HG03175 (cell line): ENCODE data around the gene PAPPA.

Source experiments
- ATAC-seq: cut with Tn5 transposase; IDR thresholded peaks from one replicate; pipeline ENCODE4 v1.9.1; 2021; ENCODE audit warnings: mild to moderate bottlenecking, moderate library complexity; ENCODE audit not compliant: unreplicated experiment

Gene PAPPA

DNA sequence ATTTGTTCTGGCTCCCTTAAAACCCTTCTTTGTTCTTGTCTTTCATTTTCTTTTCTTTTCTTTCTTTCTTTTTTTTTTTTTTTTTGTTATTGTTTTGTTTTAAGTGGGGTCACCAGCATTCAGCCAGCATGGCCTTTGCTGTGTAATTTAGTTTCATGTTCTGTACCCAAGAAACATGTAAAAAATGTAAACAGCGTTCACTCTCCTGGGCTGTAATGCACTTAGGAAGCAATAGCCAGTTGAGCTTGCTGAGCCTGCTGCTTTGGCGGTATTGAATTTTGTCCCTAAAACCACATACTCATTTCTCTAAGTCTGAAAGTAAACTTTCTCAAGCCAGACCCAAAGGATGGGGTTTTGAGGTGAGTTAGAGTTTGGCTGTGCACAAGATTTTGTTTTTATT, 158.6 kb downstream of the PAPPA start:
- ATAC-seq = no peak

GRCh38 chr9:116313638-116314037, 160.0 kb downstream of the PAPPA start:
- ATAC-seq = no peak

DNA sequence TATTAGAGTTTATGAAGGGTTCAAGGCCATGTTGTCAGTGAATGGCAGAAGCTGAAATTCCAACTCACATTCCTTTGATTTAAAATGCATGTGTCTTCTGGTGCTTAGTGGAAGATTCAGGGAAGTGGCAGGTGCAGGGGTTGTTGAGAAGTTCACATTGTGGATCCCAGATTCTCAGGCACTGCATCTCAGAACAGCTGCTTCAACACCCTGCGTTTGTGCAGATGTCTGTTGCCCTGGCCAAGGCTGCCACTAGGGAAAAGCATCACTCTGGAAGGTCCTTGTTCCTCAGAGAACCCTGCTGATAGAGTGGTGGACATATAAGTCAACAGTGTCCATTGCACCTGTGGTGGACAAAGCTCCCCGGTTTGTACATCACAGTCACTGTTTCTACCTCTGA, 162.7 kb downstream of the PAPPA start:
- no peak for ATAC-seq

DNA sequence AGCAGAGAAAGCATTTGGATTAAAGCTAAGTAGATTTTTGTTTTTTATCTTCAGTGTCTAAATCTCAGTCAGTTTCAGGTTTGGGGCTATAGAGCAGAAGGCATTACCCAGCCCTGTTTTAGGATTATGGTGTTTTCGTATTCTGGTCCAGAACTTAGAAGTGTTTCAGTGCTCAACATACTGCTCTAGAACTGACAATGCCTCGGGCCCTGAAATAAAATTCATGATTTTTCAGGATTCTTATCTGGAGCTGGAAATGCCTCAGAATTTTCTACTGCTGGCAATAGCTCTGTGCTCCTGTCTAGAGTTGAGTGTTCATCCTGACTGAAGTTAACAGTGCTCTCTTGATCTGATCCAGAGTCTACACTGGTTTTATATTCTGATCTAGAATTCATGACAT, 163.9 kb downstream of the PAPPA start:
- ATAC-seq = no peak

DNA sequence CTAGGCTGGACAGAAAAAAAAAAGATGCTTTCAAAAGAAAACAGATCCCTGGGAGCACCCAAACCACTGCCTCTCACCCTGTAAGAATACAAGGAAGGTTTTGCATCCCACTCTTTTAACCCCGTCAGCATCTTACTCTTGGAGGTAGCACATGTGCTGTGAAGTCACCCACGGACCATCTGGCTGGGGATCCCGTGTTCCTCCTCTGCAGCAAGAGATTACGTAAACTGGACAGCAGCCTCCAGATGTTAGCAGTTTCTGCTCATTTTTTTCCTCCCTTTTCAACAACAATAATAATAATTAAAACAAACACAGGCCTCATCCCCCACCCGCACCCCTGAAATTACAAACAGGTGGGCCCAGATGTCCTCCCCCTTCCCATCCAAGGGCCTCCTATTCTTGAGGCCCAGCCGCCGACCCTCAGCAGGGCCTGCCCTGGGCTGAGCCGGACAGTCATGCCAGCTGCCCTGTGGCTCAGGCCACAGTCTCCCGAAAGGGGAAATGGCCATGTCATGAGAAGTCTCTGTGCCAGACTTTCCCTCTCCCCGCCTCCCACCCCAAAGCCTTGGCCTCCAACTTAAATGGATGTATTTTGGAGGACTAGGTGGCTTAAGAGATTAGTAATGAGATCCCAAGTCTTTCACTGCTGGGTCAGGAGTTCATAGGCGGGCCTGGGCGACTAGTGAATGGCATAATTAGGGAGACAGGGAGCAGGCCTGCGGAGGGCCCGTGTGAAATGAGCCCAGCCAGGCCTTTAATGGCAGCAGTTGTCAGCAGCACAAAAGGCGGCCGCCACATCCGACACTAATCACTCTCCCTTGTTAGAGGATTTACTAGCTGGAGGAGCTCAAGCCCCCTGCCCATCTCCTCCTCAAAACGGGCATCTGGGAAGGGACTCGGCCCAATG, 165.1 kb downstream of the PAPPA start:
- no peak for ATAC-seq

DNA sequence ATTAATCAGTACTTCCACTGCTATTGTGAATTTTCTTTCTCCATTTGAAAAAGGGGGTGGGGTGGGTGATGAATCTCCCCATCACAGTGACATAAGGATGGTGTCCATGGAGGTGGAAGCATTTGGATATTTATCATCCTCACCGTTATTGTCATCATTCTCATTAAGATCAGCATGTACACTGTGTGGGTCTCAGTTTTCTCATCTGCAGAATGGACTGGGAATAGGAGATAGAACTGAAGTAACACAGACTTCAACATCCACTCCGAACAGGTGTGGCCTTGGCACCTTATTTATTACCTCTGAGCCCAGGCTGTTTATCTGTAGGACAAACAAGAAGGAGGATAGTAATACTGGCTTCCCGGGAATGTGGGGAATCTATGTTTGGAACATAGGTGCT, 165.9 kb downstream of the PAPPA start:
- ATAC-seq = no peak

- ATAC-seq = no peak
These were observed 166.7 kb downstream of the PAPPA start for GRCh38 chr9:116320290-116320689.

GRCh38 chr9:116322521-116322920, 168.9 kb downstream of the PAPPA start:
- no peak for ATAC-seq

- no peak for ATAC-seq
These were observed 169.4 kb downstream of the PAPPA start for GRCh38 chr9:116323012-116323411.

GRCh38 chr9:116323571-116323970, 170.0 kb downstream of the PAPPA start:
- no peak for ATAC-seq

DNA sequence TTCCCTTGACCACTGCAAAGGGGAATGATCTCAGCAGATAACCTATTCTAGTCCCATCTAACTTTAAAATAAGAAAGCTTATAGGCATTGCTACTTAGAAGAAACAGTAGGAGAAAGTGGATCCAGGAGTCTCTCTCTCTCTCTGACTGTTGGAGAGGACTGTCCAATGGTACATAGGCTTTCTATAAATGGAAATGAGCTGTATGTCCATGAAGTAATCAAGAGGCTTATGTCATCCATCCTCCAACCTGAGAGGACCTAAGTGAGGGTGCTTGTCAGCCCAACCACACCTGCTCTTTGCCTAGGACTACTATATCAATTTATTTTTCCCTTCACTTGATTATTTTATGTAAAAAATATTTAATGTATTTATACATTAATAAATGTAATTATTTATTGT, 172.3 kb downstream of the PAPPA start:
- ATAC-seq = no peak

DNA sequence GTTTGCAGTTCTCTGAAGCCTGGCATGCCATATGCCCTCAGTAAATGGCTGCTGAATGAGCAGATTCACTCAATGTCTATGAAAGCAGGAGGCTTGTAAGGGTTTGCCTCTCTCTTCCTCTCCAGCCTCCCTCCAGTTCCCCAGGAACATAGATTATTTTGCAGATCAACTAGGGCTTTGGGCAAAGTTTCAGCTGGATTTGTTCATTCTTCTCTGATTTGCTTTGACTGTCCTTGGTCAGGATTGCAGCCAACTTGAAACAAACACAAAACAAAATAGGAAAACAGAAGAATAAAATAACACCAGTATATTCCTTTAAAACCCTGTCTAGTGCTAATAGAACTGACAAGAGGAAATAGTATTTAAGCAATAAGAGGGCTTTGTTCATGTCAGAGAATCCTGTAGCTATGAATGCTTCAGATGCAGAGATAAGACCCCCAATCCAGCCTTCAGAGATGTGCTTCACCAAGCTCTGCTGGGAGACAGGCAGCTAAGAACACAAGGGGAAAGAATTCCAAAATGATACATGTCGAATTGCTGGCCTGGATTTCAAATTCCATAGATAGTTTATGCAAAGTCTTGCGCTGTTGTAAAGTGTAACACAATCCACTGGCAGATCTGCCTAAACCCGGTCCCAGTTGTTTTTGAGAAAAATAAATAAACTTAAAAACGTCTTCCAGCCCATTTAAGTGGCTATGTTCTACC, 174.3 kb downstream of the PAPPA start:
- no peak for ATAC-seq

DNA sequence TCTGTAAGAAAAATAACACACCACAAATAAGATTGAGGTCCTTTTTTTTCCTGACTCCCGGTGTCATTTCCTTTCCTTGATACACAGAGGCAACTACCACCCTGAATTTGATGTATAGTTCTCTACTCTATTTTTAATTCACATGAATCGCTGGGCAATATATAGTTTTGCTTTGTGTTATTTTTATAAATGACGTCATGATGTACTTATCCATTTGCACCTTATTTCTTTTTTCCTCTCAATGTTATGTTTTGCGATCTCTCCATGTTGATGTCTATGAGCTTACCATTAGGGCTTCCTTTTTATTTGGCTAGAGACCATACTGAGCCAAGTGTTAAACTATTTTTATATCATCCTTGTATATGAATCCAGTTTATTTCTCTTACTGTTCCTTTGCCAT, 175.9 kb downstream of the PAPPA start:
- no peak for ATAC-seq

GRCh38 chr9:116331241-116331640, 177.7 kb downstream of the PAPPA start:
- ATAC-seq = no peak

- ATAC-seq = no peak
These were observed 178.5 kb downstream of the PAPPA start for GRCh38 chr9:116332090-116332489.

DNA sequence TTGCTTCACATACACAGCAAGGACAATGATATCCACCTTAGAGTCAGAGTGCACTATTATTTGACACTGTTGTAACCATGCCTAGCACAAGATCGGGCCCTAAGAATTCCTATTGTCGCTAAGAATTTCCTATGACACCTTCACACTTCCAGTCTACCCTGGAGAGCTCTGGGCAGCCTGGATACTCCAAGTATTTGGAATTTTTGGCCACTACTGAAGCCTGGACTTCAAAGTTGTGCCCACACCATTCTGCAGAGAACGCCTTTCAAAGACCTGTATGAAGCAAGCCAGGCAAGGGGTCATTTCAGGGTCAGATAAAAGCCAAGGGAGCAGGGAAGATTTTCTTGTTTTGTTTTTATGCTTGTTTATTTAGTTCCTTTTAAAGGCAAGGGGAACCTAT, 179.7 kb downstream of the PAPPA start:
- ATAC-seq = no peak

DNA sequence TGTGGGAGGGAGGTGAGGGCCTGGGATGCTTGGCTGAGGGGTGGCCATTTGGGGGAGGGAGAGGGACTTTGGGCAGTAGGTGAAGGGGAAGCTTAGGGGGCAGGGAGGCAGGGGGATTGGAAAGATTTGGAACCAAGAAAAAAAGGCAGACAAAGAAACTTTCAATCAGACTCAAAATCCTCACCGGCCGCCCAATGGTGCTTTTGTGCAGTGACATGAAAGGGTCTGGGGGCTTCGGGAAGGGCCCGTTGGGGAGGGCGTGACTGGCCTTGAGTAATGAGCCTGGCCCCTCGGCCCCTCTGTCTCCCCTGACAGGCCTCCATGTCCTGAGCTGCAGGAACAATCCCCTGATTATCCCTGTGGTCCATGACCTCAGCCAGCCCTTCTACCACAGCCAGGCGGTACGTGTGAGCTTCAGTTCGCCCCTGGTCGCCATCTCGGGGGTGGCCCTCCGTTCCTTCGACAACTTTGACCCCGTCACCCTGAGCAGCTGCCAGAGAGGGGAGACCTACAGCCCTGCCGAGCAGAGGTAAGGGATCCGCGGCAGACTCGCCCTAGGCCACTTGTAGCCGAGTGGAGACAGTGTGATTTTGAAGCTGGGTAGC, 181.1 kb downstream of the PAPPA start:
- no peak for ATAC-seq

DNA sequence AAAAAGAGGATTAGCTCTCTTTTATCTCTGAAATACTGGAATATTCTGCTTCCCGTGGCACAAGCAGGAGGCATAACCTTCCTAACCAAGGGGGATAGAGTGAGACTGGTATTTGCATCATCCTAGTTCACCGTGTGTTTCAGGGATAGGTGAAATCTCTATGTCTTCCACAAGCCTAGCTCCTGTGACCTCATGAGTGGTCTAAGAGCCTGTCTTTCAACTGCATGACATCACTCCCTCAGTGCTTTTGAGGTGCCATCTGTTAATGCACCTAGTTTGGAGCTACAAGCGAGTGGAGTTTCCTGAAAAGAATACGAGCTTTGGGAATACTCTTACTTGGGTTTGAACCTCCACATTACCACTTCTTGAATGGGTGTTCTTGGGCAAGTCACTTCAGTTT, 181.8 kb downstream of the PAPPA start:
- no peak for ATAC-seq

GRCh38 chr9:116336133-116336862, 182.7 kb downstream of the PAPPA start:
- ATAC-seq = no peak

GRCh38 chr9:116337015-116337414, 183.4 kb downstream of the PAPPA start:
- ATAC-seq = no peak

DNA sequence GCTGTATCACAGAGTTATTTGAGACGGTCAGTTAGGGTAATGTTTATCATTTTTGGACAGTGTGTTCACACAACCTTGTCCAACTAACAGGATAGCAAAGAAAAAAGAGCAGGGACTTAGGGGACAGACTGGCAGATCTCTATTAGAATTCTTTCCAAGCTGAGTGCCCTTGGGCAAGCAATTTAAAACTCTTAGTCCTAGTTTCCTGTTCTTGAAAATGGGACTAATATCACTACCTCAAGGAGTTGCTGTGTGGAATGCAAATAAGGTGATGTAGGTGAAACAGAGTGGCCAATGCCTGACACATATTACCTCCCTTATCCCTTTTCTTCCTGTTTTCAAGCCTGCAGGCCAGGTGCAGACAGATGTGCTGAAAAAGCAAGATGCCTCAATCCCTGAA, 186.7 kb downstream of the PAPPA start:
- ATAC-seq = no peak
